Fibroblast of lung (primary cell): Measurements from ENCODE around the gene CCDC182. TPM values are rescaled to one million over a fixed set of nuclear protein-coding genes. Genes with fewer than 3 reads are reported as not detected.

Experiments
- DNase-seq, 2 donors: peaks; one replicate each; pipeline versions ENCODE4 v3.0.0 to v3.0.0-alpha.2; 2010; ENCODE audit warnings: low read depth in 2 of 2
- H2AFZ ChIP-seq: 2 replicates; pipeline ENCODE4 v1.5.1; 2012; ENCODE audit warnings: low read length, control low read depth, inconsistent platforms
- H3K27ac ChIP-seq: 2 replicates; pipeline ENCODE4 v1.5.1; 2011; ENCODE audit warnings: low read length, control low read depth; ENCODE audit not compliant: insufficient read depth
- H3K27me3 ChIP-seq: 2 replicates; pipeline ENCODE4 v1.5.1; 2011; ENCODE audit warnings: mild to moderate bottlenecking, low read length; ENCODE audit not compliant: control insufficient read depth, insufficient read depth
- H3K36me3 ChIP-seq: 2 replicates; pipeline ENCODE4 v1.5.1; 2011; ENCODE audit warnings: low read length; ENCODE audit not compliant: control insufficient read depth, insufficient read depth
- H3K4me1 ChIP-seq: 2 replicates; pipeline ENCODE4 v1.5.1; 2011; ENCODE audit warnings: low read length; ENCODE audit not compliant: control insufficient read depth, insufficient read depth; ENCODE audit errors: extremely low read depth
- H3K4me2 ChIP-seq: 2 replicates; pipeline ENCODE4 v1.5.1; 2011; ENCODE audit warnings: low read length, control low read depth; ENCODE audit not compliant: insufficient read depth; ENCODE audit errors: extremely low read depth
- H3K4me3 ChIP-seq, 4 experiments: fragments of 200-600 bp in 1 of 4; sonication (generic) in 1 of 4; replicated peaks in 1 of 4; 2 replicates each; pipeline ENCODE4 v1.5.1; 2011 to 2016; ENCODE audit warnings: low read length in 4 of 4, low read depth in 3 of 4, mild to moderate bottlenecking in 3 of 4, control low read depth in 2 of 4, inconsistent platforms in 1 of 4, mixed read lengths in 1 of 4; ENCODE audit not compliant: insufficient read depth in 1 of 4; ENCODE audit errors: control extremely low read depth in 1 of 4
- H3K79me2 ChIP-seq: 2 replicates; pipeline ENCODE4 v1.5.1; 2012; ENCODE audit warnings: mild to moderate bottlenecking, low read length, inconsistent platforms; ENCODE audit not compliant: control insufficient read depth, insufficient read depth
- H3K9ac ChIP-seq: 2 replicates; pipeline ENCODE4 v1.5.1; 2011; ENCODE audit warnings: mild to moderate bottlenecking, low read length, control low read depth; ENCODE audit not compliant: insufficient read depth
- H3K9me3 ChIP-seq: 2 replicates; pipeline ENCODE4 v1.5.1; 2012; ENCODE audit warnings: low read depth, low read length; ENCODE audit not compliant: control insufficient read depth, insufficient read depth
- H4K20me1 ChIP-seq: 2 replicates; pipeline ENCODE4 v1.5.1; 2011; ENCODE audit warnings: low read length; ENCODE audit not compliant: control insufficient read depth, insufficient read depth; ENCODE audit errors: extremely low read depth
- EZH2 ChIP-seq: IDR thresholded peaks from 2 replicates; pipeline ENCODE4 v1.5.1; 2012; ENCODE audit warnings: low read length, control low read depth, mild to moderate bottlenecking; ENCODE audit errors: missing control alignments
- polyA plus RNA-seq, 2 donors: library from polyadenylated mRNA; depleted of rRNA in 1 of 2; stranded (reverse) in 1 of 2; unstranded in 1 of 2; fragments of >200 nt; gene quantifications; 2 replicates each; pipeline ENCODE4 v1.2.1, GENCODE V29; 2011 to 2012; ENCODE audit warnings: missing spikeins in 1 of 2
- total RNA-seq: library from RNA; depleted of rRNA; stranded (reverse); fragments of >200 nt; gene quantifications from 2 replicates; pipeline ENCODE4 v1.2.1, GENCODE V29; 2014
- TF ChIP-seq, protein P1 (sequence below), 2 donors: IDR thresholded peaks in 1 of 2; conservative IDR thresholded peaks in 1 of 2; 1 replicate in 1 of 2; 2 replicates in 1 of 2; pipeline ENCODE4 v1.5.1; 2011 to 2012; ENCODE audit warnings: low read length in 2 of 2, control low read depth in 1 of 2, inconsistent platforms in 1 of 2, low read depth in 1 of 2, mild to moderate bottlenecking in 1 of 2

CCDC182 gene
- total and polyA plus RNA-seq, 2 donors (not counting 1 experiment from before 2014, with no cell fraction given): not detected

DNA sequence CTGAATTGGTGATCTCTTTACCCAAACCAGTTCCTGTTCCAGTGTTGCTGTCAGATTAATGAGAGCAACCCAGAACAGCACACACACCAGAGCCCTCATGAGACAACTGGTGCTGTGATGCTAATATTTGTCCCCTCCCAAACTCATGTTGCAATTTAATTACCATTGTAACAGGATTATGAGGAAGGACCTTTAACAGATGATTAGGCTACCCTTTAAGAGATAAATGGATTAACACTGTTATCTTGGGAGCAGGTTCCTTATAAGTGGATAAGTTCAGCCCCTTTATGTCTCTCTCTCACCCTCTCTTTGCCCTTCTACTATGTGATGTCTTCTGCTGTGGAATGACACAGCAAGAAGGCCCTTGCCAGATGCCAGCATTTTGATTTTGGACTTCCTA, 1.1 kb upstream of the CCDC182 start:
- Histone ChIP-seq H3K79me2 (no peaks in the 10 kb centered on the region), H3K4me3 (no peak overlapping the region), H3K27me3 (peaks cover 10% of the 10 kb centered on the region), H3K4me1 (no peaks in the 10 kb centered on the region), H4K20me1 (no peaks in the 10 kb centered on the region), H3K9me3 (no peaks in the 10 kb centered on the region), H3K4me2 (no peak overlapping the region), H2AFZ (no peak overlapping the region), H3K9ac (no peak overlapping the region), H3K36me3 (no peaks in the 10 kb centered on the region), H3K27ac (no peak overlapping the region)
- DNase-seq: no peak
- no peak for TF ChIP-seq EZH2
- TF ChIP-seq, protein P1, sequence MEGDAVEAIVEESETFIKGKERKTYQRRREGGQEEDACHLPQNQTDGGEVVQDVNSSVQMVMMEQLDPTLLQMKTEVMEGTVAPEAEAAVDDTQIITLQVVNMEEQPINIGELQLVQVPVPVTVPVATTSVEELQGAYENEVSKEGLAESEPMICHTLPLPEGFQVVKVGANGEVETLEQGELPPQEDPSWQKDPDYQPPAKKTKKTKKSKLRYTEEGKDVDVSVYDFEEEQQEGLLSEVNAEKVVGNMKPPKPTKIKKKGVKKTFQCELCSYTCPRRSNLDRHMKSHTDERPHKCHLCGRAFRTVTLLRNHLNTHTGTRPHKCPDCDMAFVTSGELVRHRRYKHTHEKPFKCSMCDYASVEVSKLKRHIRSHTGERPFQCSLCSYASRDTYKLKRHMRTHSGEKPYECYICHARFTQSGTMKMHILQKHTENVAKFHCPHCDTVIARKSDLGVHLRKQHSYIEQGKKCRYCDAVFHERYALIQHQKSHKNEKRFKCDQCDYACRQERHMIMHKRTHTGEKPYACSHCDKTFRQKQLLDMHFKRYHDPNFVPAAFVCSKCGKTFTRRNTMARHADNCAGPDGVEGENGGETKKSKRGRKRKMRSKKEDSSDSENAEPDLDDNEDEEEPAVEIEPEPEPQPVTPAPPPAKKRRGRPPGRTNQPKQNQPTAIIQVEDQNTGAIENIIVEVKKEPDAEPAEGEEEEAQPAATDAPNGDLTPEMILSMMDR (conservative IDR thresholded peaks at IDR 0.05 in 1 of 2, IDR thresholded peaks at IDR 0.05 in 1 of 2; ENCODE audit: low read depth in 1 of 2, low read length in 2 of 2): no peak

- no peaks in the 10 kb centered on the region for H3K79me2 ChIP-seq
- no peak overlapping the region for H2AFZ ChIP-seq
- no peaks in the 10 kb centered on the region for H3K36me3 ChIP-seq
- H4K20me1 ChIP-seq: no peaks in the 10 kb centered on the region
- H3K4me3 ChIP-seq: no peak overlapping the region
- no peak overlapping the region for H3K27ac ChIP-seq
- no peak overlapping the region for H3K9ac ChIP-seq
- peaks cover 6% of the 10 kb centered on the region for H3K27me3 ChIP-seq
- no peaks in the 10 kb centered on the region for H3K4me1 ChIP-seq
- DNase-seq: no peak
- no peak overlapping the region for H3K4me2 ChIP-seq
- TF ChIP-seq, protein P1 (conservative IDR thresholded peaks at IDR 0.05 in 1 of 2, IDR thresholded peaks at IDR 0.05 in 1 of 2; ENCODE audit: low read depth in 1 of 2, low read length in 2 of 2): no peak
- no peak for TF ChIP-seq EZH2
- no peaks in the 10 kb centered on the region for H3K9me3 ChIP-seq
These were observed 616 bp downstream of the CCDC182 start for GRCh38 chr17:57744195-57745170.

GRCh38 chr17:57740235-57740528, 4.9 kb downstream of the CCDC182 start:
- H3K36me3 ChIP-seq: no peaks in the 10 kb centered on the region
- TF ChIP-seq, protein P1 (conservative IDR thresholded peaks at IDR 0.05 in 1 of 2, IDR thresholded peaks at IDR 0.05 in 1 of 2; ENCODE audit: low read depth in 1 of 2, low read length in 2 of 2): no peak
- TF ChIP-seq EZH2: no peak
- no peaks in the 10 kb centered on the region for H3K27me3 ChIP-seq
- H3K4me3 ChIP-seq: no peak overlapping the region
- no peaks in the 10 kb centered on the region for H3K4me1 ChIP-seq
- DNase-seq: no peak
- H3K79me2 ChIP-seq: no peaks in the 10 kb centered on the region
- no peaks in the 10 kb centered on the region for H3K9me3 ChIP-seq
- H2AFZ ChIP-seq: no peak overlapping the region
- H3K9ac ChIP-seq: no peak overlapping the region
- H4K20me1 ChIP-seq: no peaks in the 10 kb centered on the region
- no peak overlapping the region for H3K4me2 ChIP-seq
- H3K27ac ChIP-seq: no peak overlapping the region
